ENCODE data around the gene OR10H1.
"Not testable (repeated sequence)": the region's sequence is repeated elsewhere in the genome, so short reads cannot be mapped to it uniquely, and the experiment has no call there.

Gene OR10H1

DNA sequence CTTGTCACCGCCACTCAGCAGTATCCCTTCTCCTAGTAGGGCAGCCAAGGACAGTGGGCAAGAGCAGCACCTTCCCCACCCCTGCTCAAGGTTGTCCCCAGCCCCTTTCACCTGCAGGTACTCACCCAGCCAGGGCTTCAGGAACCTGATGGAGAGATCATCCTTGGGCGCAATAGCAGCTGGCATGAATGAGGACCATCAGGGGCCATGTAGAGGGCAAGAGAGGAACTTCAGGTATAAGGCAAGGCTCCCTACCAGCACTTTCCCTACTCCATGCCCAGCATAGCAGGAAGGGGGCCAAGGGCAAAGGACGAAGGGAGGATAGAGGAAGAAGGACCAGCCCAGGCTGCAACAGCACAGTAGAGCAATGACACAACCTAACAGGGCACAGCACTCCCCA, 41.3 kb downstream of the OR10H1 start:
- DNase-seq (ENCODE audit: low read depth), result not testable (repeated sequence)

DNA sequence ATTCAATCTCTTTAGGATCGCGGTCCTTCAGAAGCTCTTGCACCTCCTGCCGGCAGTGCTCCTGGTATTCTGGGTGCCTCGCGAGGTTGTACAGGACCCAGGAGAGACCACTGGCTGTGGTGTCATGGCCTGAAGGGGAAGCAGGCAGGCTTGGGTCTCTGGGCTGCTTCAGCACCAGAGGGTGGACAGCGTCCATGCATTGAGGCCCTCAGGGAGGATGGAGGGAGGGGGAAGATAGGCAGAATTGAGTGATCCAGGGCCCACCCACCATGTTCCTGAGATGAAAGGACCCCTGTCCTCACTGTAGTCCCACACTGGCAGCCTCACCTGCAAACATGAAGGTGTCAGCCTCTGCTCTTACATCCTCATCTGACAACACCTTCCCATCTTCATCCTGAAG, 45.9 kb downstream of the OR10H1 start:
- no peak for DNase-seq (ENCODE audit: low read depth)

DNA sequence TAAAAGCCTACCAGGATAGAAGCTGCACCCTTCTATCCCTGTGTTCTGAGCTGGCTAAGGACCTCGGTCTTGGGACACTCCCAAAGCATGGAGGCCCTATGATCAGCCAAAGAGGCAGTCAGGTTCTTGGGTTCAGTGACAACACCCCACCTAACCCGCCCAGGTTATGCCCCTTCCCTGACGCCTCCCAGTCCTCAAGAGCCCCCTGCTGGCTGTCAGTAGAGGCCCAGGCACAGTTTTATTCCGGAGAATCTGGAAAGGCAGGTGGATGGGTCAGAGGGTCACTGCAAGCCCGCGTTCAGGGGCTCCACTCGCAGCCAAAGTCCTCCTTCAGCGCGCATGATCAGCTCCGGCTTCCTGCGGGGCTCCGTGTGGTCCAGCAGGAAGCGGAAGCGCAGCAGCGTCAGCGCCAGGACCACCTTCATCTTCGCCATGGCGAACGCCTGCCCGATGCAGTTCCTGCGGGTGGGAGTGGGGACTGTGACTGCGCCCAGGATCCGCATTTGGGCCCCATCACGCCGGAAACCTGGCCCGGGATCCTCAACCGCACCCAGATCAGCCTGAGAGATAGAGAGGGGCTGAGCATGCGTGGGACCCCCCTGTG, 55.4 kb downstream of the OR10H1 start:
- no peak for DNase-seq (ENCODE audit: low read depth)

DNA sequence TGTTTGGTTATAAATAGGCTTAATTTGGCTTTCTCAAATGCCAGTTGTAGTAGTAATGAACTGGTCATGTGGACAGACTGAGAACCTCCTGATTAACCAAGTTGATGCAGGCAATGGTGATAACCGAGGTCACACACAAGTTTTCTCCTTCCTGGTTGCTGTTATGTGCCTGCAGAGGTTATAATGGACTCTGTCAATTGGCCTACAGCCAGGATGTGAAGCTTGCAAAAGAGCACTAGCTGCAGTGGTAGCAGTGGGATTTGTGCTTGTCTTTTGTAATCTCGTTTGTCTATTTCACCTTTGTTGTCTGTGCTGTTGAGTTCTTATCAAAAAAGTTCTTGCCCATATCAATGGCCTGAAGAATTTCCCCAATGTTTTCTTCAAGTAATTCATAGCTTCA, 57.1 kb downstream of the OR10H1 start:
- DNase-seq (ENCODE audit: low read depth), result no peak

Measured in activated T-helper 1 cell treated with Interleukin-2 at 50 U/mL for 16 hours (primary cell).